SKM-1 treated with dmso at 0.1 percent for 144 hours (cell line): Measurements from ENCODE around the gene SPRR2E.
"Not testable (repeated sequence)": the region's sequence is repeated elsewhere in the genome, so short reads cannot be mapped to it uniquely, and the experiment has no call there.

ENCODE experiments used
- DNase-seq: peaks from one replicate; lab custom pipeline; 2025; ENCODE audit not compliant: unreplicated experiment; lab: John Stamatoyannopoulos, UW

SPRR2E gene

GRCh38 chr1:153070243-153070642 is 24.1 kb downstream of the SPRR2E start:
- no peak for DNase-seq

- no peak for DNase-seq
Measured at GRCh38 chr1:153058826-153059784, 35.2 kb downstream of the SPRR2E start.

GRCh38 chr1:153058154-153058553 is 36.2 kb downstream of the SPRR2E start:
- no peak for DNase-seq

- DNase-seq: no peak
Measured at GRCh38 chr1:153057375-153057774, 37.0 kb downstream of the SPRR2E start, which contains the start of gene SPRR2A. Gene SPRR2A (minus strand): TSS chr1:153057512. CDS start chr1:153056735, 777 bp downstream.

- not testable (repeated sequence) for DNase-seq
Measured at GRCh38 chr1:153056111-153056510, 38.2 kb downstream of the SPRR2E start.

GRCh38 chr1:153049211-153049610 is 45.1 kb downstream of the SPRR2E start:
- no peak for DNase-seq
